22Rv1 (cell line): ENCODE results near the gene PAFAH1B2.

Source experiments
- CTCF ChIP-seq: fragments of 450-650 bp; IDR thresholded peaks from 2 replicates; pipeline ENCODE4 v1.5.1; 2017; ENCODE audit warnings: mild to moderate bottlenecking
- ZFX ChIP-seq: fragments of 450-650 bp; IDR thresholded peaks from 2 replicates; pipeline ENCODE4 v1.6.1; 2017; ENCODE audit warnings: antibody characterized with exemption, borderline replicate concordance

- TF ChIP-seq CTCF (no peak), ZFX (no peak)
Measured at GRCh38 chr11:117171404-117172061, 27.4 kb downstream of the PAFAH1B2 start.
